ENCODE data around the gene RPL35.

DNA sequence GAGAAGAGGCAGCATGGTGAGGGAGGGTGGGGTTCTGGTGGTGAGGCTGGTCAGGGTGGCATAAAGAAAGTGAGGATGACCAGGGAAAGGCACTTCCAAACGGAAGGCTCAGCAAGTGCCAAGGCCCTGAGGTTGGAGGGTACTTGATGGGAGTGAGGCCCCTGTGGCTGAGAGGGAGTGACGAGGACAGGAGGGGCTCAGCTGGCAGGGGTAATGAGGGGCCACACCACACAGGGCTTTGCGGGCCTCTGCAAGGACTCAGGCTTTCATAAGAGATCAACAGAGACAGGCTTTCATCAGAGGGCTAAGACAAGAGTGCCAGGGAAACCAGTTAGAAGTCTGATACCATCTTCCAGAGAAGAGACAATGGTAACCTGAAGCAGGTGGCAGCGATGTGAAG lies 23.8 kb upstream of the RPL35 start:
- no peak for TF ChIP-seq POLR2A (IDR thresholded peaks at IDR 0.05)
- TF ChIP-seq, protein P1, sequence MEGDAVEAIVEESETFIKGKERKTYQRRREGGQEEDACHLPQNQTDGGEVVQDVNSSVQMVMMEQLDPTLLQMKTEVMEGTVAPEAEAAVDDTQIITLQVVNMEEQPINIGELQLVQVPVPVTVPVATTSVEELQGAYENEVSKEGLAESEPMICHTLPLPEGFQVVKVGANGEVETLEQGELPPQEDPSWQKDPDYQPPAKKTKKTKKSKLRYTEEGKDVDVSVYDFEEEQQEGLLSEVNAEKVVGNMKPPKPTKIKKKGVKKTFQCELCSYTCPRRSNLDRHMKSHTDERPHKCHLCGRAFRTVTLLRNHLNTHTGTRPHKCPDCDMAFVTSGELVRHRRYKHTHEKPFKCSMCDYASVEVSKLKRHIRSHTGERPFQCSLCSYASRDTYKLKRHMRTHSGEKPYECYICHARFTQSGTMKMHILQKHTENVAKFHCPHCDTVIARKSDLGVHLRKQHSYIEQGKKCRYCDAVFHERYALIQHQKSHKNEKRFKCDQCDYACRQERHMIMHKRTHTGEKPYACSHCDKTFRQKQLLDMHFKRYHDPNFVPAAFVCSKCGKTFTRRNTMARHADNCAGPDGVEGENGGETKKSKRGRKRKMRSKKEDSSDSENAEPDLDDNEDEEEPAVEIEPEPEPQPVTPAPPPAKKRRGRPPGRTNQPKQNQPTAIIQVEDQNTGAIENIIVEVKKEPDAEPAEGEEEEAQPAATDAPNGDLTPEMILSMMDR (IDR thresholded peaks at IDR 0.05): no peak

Measured in lower leg skin (tissue), 3 donors.